Panc1 (cell line): ENCODE measurements around the gene CFAP97D2.

ENCODE experiments used
- POLR2AphosphoS5 ChIP-seq: IDR thresholded peaks from 2 replicates; pipeline ENCODE4 v1.6.1; 2012; ENCODE audit warnings: mild to moderate bottlenecking, low read depth, low read length, moderate library complexity
- TCF7L2 ChIP-seq: IDR thresholded peaks from 2 replicates; pipeline ENCODE4 v1.6.1; 2011; ENCODE audit warnings: mild to moderate bottlenecking, low read depth, low read length, inconsistent platforms
- TF ChIP-seq, protein P1 (sequence below): fragments of 450-650 bp; IDR thresholded peaks from 2 replicates; pipeline ENCODE4 v1.5.1; 2017; ENCODE audit warnings: mild to moderate bottlenecking
- TF ChIP-seq, protein P2 (sequence below), 2 experiments: IDR thresholded peaks; 2 replicates each; pipeline ENCODE4 v1.6.1; 2011 to 2012; ENCODE audit warnings: low read depth in 2 of 2, control low read depth in 1 of 2, low read length in 1 of 2, mild to moderate bottlenecking in 1 of 2, moderate library complexity in 1 of 2; ENCODE audit not compliant: insufficient read depth in 1 of 2

DNA sequence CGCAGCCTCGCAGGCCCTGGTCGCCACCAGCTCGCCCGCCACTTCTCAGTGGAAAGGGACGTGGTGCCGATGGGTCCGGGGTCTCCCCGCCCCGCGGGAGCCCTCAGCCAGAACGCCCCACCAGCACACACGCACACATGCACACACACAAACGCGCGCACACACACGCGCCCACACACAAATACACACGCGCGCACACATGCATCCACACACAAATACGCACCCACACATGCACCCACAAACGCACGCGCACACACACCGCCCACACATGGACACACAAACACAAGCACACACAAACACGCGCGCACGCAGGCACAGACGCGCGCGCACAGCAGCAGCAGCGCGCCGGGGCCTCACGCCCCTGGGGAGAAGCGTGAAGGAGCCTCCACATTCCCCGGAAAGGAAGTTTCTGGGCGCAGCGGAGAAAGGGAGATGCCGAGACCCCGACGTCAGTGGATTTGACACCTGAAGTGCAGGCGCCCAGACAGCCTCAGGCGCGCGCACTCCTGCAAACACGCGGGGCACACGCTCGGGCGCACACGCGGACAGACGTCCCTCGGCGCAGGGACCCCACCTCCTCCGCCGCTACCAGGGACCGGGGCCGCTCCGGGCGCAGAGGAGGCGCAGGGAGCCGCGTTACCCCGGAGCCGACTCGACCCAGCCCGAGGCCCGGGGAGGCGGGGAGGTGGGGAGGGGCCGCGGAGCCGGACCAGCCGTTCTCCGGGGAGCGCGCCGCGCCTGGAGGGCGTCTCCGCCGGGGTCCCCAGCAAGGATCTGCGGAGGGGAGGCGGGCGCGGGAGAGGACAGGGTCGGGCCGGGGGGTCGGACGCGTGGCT, 47.3 kb upstream of the CFAP97D2 start:
- TF ChIP-seq, protein P1, sequence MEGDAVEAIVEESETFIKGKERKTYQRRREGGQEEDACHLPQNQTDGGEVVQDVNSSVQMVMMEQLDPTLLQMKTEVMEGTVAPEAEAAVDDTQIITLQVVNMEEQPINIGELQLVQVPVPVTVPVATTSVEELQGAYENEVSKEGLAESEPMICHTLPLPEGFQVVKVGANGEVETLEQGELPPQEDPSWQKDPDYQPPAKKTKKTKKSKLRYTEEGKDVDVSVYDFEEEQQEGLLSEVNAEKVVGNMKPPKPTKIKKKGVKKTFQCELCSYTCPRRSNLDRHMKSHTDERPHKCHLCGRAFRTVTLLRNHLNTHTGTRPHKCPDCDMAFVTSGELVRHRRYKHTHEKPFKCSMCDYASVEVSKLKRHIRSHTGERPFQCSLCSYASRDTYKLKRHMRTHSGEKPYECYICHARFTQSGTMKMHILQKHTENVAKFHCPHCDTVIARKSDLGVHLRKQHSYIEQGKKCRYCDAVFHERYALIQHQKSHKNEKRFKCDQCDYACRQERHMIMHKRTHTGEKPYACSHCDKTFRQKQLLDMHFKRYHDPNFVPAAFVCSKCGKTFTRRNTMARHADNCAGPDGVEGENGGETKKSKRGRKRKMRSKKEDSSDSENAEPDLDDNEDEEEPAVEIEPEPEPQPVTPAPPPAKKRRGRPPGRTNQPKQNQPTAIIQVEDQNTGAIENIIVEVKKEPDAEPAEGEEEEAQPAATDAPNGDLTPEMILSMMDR, result no peak
- TF ChIP-seq POLR2AphosphoS5 (no peak), TCF7L2 (no peak)
- TF ChIP-seq, protein P2, sequence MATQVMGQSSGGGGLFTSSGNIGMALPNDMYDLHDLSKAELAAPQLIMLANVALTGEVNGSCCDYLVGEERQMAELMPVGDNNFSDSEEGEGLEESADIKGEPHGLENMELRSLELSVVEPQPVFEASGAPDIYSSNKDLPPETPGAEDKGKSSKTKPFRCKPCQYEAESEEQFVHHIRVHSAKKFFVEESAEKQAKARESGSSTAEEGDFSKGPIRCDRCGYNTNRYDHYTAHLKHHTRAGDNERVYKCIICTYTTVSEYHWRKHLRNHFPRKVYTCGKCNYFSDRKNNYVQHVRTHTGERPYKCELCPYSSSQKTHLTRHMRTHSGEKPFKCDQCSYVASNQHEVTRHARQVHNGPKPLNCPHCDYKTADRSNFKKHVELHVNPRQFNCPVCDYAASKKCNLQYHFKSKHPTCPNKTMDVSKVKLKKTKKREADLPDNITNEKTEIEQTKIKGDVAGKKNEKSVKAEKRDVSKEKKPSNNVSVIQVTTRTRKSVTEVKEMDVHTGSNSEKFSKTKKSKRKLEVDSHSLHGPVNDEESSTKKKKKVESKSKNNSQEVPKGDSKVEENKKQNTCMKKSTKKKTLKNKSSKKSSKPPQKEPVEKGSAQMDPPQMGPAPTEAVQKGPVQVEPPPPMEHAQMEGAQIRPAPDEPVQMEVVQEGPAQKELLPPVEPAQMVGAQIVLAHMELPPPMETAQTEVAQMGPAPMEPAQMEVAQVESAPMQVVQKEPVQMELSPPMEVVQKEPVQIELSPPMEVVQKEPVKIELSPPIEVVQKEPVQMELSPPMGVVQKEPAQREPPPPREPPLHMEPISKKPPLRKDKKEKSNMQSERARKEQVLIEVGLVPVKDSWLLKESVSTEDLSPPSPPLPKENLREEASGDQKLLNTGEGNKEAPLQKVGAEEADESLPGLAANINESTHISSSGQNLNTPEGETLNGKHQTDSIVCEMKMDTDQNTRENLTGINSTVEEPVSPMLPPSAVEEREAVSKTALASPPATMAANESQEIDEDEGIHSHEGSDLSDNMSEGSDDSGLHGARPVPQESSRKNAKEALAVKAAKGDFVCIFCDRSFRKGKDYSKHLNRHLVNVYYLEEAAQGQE (IDR thresholded peaks at IDR 0.05; ENCODE audit: insufficient read depth in 1 of 2, low read depth in 2 of 2, low read length in 1 of 2), result no peak
